Amygdala (tissue), 56 donors: ENCODE results near the gene FBLN1.
"Not testable (repeated sequence)": the region's sequence is repeated elsewhere in the genome, so short reads cannot be mapped to it uniquely, and the experiment has no call there.

ENCODE experiments used
- DNase-seq, 56 donors: peaks; one replicate each; lab custom pipeline; 2025; lab: John Stamatoyannopoulos, UW

Gene FBLN1

DNA sequence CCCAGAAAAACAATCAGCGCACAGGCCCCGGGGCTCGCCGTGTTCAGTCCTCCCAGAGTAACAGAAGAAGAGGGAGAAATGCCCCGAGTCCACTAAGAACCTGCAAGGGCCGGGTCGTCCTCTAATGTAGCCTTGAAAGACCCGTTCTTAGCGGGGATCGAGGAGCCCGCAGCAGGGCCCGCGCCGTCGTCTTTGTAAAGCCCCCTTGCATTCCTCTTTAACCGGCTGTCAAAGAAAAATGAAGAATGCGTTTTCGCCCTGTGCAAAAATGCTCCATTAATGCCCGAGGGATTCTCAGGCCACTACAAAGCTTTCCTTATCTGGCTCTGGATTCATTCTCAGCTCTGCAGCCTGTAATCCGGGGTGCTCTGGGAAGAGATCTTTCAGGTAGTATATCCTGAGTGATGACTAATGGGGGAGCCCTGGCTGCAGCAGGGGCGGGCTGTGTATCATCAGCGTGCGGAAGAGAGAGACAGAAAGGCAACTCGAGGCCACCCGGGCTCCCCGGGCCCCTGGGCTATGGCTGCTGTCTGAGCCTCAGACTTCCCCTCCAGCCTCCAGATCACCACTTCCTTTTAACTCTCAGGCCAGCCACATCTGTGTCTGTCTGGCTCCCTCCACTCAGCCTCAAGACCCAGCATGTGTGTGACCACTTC is 78.2 kb downstream of the FBLN1 start:
- no peak for DNase-seq

DNA sequence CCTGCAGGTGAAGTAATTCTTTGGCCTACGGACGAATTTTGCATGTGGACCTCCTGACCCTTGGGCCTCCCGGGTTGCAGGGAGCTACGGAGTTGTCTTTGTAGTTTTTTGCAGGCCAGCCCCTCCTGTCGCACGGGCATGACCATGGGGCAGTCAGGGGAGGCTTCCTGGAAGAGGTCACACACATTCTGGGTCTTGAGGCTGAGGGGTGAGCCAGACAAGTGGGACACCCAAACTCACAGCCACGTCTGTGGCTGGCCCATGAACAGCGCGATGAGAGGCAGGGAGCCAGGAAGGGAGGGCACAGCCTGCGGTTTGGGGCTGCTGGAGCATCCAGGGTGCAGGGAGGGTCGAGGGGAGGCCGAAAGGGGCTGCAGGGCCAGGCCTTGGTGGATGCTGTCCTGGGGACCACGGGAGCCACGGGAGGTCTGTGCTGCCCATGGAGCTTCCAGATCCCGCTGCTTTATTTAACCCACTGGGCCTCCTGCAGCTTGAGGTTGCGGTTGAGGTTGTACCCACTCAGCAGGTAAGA is 78.9 kb downstream of the FBLN1 start:
- DNase-seq: no peak

DNA sequence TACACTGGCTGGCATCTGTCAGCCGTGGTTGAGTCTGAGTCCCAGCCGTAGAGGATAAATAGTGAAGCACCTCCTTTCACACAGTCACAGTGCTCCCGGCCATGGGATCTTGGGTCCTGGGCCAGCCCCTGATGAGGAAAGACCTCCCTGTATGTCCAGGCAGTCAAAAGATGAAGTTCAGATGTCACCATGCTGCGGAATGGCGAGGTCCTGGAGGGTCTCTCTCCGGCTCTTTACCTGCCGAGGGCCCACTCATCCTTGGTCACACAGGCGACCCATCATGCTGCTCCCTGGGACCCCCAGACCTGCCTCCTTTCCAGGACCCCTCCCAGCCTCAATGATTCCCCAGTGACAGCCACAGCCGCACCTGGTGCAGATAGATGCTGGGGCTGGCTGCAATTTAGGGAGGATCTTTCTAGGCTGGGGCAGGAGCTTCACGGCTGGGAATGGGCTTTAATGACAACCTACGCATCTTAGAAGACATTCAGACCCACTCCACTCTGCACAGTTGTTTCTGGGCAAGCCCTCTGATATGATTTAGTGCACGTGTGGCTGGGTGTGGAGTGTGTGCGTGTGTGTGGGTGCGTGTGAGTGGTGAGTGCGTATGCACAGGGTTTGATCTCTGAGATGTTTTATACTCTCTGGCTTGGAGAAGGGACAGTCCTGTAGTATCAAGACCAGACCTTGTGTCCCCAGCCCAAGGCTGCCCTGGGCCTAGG is 79.7 kb downstream of the FBLN1 start:
- no peak for DNase-seq

GRCh38 chr22:45582955-45583320 is 80.3 kb downstream of the FBLN1 start:
- no peak for DNase-seq

- DNase-seq: no peak
These were observed 80.8 kb downstream of the FBLN1 start for GRCh38 chr22:45583504-45583903.

GRCh38 chr22:45584121-45584570 is 81.5 kb downstream of the FBLN1 start:
- DNase-seq: peak in 4 of 56 donors; percentile 14 to 29 (median 28)

- peak in 1 of 56 donors; percentile 10 for DNase-seq
These were observed 82.1 kb downstream of the FBLN1 start for GRCh38 chr22:45584621-45585436.

DNA sequence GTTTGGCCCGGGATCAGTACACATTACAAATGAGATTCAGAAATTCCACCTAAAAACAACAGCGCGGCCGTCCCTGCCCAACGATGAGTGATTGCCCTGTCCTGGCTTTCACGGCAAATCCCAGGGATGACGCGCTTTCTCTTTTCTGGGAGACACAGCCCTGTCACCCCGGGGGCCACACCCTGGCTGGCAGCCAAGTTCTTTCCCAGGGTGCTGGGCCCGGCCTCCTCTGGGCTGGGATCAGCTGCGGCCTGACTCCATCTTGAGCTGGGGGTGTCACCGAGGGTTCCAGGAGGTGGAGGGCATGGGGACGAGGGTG is 82.7 kb downstream of the FBLN1 start:
- no peak for DNase-seq

DNA sequence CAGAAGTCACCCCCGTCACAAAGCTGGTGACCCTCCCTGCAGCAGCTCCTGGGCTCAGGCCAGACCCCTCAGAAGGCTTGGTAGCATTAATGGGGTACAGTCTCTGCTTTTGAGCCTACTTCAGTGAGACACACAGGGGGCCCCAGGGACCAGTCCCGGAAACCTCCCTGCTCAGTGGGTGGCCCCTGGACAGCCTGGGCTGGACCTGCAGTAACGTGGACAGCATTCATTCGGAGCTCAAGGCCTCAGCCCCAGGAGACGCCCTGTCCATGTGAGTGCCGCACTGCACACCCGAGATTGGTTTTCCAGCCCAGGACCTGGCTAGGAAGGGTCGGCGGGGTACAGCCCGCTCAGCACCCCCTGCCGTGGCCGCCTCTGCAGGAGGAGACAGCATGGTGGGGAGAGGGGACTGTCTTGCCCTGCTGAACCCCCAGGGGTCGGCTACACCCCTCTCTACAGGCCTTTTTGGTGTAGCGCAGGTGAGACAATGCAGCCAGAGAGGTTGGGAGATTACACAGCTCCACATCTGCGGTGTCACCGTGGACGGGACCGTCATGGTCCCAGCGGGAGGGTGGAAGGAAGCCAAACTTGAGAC is 83.4 kb downstream of the FBLN1 start:
- DNase-seq: no peak

GRCh38 chr22:45586651-45587405 is 84.1 kb downstream of the FBLN1 start:
- no peak for DNase-seq

DNA sequence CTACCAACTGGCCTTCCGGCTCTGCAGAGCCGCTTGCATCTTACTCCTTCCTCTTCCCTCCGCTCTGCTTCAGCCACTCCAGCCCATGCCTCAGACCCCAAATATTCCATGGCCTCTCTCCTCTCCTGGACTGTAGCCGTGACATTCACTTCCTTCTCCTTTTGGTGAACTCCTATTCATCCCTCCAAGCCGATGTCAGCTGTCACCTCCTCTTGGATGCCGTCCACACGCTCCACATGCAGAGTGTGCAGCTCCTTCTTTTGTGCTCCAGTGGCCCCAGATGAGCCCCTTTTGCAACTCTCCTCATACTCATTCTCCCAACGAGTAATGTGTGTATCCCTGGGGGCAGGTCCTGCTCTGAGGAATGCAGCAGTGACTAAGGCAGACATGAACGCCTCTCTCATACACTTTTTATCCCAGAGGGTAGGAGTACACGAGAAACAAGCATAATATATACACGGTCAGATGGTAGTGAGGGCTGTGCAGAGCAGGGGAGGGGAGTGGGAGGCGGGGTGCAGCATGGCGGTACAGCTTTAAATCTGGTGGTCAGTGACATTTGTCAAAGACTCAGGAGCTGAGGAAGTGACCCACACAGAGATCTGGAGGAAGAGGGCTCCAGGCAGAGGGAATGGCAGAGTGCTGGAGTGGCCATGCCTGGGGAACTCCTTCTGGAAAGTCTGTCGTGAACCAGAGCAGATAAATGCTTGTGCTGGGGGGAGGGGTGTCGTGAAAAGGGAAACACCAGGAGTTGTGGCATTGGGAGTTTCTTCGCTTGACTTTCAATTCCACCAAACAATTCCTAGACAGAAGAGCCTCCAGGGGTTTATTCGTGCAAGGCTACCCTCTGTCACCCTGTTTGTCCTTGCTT is 85.2 kb downstream of the FBLN1 start:
- DNase-seq: no peak

- no peak for DNase-seq
These were observed 86.9 kb downstream of the FBLN1 start for GRCh38 chr22:45589556-45589955.

- DNase-seq: no peak
These were observed 87.6 kb downstream of the FBLN1 start for GRCh38 chr22:45590262-45590661.

- not testable (repeated sequence) for DNase-seq
These were observed 89.0 kb downstream of the FBLN1 start for GRCh38 chr22:45591633-45592213.

- no peak for DNase-seq
These were observed 91.6 kb downstream of the FBLN1 start for GRCh38 chr22:45594123-45594941.

GRCh38 chr22:45597460-45598192 is 94.9 kb downstream of the FBLN1 start:
- no peak for DNase-seq

DNA sequence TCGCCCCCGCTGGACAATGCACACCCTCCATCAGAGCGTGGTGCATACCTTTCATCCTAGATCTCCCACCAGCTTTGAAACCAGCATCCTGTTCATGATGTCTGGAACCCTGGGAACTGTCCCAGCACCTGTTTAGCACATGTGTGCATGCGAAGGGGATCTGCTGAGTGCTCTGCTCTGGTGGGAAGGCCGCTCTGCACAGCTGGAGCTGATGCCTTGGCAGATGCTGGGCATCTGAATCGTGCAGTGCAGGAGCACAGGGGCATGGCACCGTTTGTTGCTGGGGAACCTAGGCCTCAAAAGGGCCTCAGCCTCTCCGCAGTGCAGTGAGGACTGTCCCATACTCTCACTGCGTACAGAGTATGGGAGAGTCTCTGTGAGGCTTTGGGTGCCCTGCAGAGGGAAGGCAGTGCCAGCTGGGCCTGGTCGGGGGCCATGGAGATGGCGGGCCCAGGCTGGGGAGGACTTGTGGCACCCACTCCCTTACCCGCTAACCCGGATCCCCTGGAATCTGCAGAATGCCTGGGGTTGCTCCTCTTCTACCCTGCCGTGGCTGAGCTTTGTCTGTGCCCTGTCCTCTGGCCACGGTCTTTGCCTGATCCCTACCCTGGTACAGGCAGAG is 96.0 kb downstream of the FBLN1 start:
- DNase-seq: no peak
